HL-60 (cell line): Measurements from ENCODE around the gene SV2C.

Experiments used
- CTCF ChIP-seq: IDR thresholded peaks from one replicate; pipeline ENCODE4 v1.5.1; 2011; ENCODE audit warnings: low read length, control low read depth, inconsistent platforms; ENCODE audit not compliant: insufficient read depth
- REST ChIP-seq: IDR thresholded peaks from 2 replicates; pipeline ENCODE4 v1.6.1; 2012; ENCODE audit warnings: low read depth; ENCODE audit not compliant: insufficient replicate concordance
- SPI1 ChIP-seq: IDR thresholded peaks from 2 replicates; pipeline ENCODE4 v1.6.1; 2012; ENCODE audit warnings: low read depth, mild to moderate bottlenecking, borderline replicate concordance

- no peak for TF ChIP-seq CTCF
- no peak for TF ChIP-seq SPI1
- no peak for TF ChIP-seq REST
Observed at GRCh38 chr5:76333571-76333970, 250.4 kb downstream of the SV2C start.
